AG09309 (cell line): ENCODE results near the gene EVX2.

Source experiments
- DNase-seq: peaks from one replicate; pipeline ENCODE4 v3.0.0-alpha.2; 2010; ENCODE audit warnings: low read depth
- H3K4me3 ChIP-seq: 2 replicates; pipeline ENCODE4 v1.5.1; 2011; ENCODE audit warnings: mild to moderate bottlenecking, low read depth, low read length, moderate library complexity; ENCODE audit not compliant: control insufficient read depth
- TF ChIP-seq, protein P1 (sequence below): IDR thresholded peaks from 2 replicates; pipeline ENCODE4 v1.5.1; 2011; ENCODE audit warnings: mild to moderate bottlenecking, low read depth, low read length, inconsistent platforms; ENCODE audit not compliant: insufficient read depth, control insufficient read depth; ENCODE audit errors: missing control alignments

The EVX2 gene

GRCh38 chr2:176093145-176093897, 9.6 kb upstream of the EVX2 start:
- TF ChIP-seq, protein P1, sequence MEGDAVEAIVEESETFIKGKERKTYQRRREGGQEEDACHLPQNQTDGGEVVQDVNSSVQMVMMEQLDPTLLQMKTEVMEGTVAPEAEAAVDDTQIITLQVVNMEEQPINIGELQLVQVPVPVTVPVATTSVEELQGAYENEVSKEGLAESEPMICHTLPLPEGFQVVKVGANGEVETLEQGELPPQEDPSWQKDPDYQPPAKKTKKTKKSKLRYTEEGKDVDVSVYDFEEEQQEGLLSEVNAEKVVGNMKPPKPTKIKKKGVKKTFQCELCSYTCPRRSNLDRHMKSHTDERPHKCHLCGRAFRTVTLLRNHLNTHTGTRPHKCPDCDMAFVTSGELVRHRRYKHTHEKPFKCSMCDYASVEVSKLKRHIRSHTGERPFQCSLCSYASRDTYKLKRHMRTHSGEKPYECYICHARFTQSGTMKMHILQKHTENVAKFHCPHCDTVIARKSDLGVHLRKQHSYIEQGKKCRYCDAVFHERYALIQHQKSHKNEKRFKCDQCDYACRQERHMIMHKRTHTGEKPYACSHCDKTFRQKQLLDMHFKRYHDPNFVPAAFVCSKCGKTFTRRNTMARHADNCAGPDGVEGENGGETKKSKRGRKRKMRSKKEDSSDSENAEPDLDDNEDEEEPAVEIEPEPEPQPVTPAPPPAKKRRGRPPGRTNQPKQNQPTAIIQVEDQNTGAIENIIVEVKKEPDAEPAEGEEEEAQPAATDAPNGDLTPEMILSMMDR = peak; percentile 45
- no peak for DNase-seq
- H3K4me3 ChIP-seq = peak overlapping the region; percentile 42

DNA sequence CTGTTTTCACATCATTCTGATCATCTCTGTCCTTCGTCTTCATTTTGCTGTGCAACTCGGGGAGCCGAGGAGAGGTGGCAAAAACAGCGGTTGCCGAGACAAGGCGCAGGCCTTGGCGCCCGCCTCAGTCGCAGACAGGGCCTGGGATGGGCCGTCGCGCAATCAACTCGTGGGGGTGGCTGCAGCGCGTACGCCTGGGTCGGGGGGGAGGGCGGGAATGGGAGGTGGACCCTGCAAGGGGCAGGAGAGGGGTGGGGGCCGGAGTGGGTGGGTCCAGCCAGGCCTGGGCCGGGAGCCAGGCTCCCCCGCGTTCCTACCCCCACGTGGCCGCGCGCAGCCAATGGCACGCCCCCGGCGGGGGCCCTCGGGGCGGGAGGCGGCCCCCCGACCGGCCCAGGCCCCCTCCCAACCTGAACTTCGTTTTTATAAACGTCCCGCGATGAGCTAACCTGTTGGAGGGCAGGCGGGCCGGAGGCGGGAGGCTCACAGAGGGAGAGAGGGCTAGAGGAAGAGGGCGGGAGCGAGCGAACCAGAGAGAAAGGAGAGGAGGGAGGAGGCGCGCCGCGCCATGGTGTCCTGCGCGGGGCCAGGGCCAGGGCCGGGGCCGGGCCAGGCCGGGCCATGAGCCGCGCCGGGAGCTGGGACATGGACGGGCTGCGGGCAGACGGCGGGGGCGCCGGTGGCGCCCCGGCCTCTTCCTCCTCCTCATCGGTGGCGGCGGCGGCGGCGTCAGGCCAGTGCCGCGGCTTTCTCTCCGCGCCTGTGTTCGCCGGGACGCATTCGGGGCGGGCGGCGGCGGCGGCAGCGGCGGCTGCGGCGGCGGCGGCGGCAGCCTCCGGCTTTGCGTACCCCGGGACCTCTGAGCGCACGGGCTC, 8.7 kb upstream of the EVX2 start, which contains the start of gene HOXD13:
TSS of gene HOXD13 (plus strand) at position 452 of the 875 bp plus-strand sequence. CDS start at position 622, 170 bp downstream.
- DNase-seq = no peak
- H3K4me3 ChIP-seq = peak within 1 kb of the TSS; percentile 42
- TF ChIP-seq, protein P1 = no peak

GRCh38 chr2:176091329-176092258, 7.8 kb upstream of the EVX2 start:
- no peak for DNase-seq
- H3K4me3 ChIP-seq = no peak overlapping the region
- TF ChIP-seq, protein P1 = no peak

DNA sequence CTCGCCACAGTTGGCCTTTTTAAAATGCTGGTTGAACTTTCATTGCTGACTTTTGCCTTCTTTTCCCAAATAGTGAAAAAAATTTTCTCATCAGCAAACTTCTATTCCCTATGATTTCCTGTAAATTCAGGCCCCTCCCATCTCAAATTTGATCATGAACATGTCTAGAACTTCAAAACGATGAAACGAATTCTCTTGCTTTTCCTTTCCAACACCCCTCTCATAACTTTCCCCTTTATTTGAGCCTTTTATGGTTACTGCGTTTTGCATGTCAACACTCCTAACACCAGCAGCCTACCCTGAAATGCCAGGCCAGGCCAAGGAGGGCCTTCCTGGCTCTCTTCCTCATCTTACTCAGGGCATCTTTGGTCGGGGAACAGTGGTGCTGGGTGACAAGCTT, 7.1 kb upstream of the EVX2 start:
- TF ChIP-seq, protein P1 = no peak
- H3K4me3 ChIP-seq = no peak overlapping the region
- no peak for DNase-seq

DNA sequence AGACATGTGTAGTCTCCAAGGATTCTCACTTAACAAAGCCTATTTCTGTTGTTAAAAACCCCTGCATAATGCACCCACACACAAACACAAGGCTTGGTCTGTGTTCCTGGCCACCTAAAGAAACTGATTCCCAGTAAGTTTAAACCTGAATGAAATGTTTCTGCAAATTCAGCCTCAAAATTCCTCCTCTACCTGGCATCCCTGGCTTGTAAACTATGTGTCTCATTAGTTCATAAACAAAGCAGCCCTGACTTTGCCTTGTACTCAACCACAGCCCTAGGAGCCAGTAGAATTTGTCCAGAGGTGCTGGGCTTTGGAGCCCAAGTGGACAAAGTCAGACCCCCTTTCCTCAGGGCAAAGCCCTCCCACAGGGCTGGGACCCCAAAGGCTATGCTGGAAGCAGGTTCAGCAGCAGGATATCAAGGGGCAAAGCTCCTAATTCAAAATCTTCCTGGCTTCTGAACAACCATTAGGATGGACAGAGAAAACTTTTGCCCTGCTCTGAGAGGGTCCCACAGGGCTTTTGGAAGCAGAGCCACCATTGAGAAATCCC, 6.2 kb upstream of the EVX2 start:
- TF ChIP-seq, protein P1 = no peak
- no peak for DNase-seq
- no peak overlapping the region for H3K4me3 ChIP-seq
